Esophagus mucosa (tissue), 1 donor: Measurements from ENCODE around the gene UGT1A1. TPM values are rescaled to one million over a fixed set of nuclear protein-coding genes. Genes with fewer than 3 reads are reported as not detected.
A peak's percentile ranks its signal among the peaks of the same experiment; 100 is the strongest.

Source experiments
- ATAC-seq: fragments of 200-7000 bp; cut with Tn5 transposase; one replicate; pipeline ENCODE4 v1.9.1; 2020
- total RNA-seq: library from RNA; stranded (reverse); gene quantifications from one replicate; pipeline ENCODE4 v1.2.4, GENCODE V29; 2023
- donor health status: DM: yes; HTN: yes; CAD: no.

The UGT1A1 gene
- total RNA-seq, 1 donor from 2014 or later = 0.56 TPM

DNA sequence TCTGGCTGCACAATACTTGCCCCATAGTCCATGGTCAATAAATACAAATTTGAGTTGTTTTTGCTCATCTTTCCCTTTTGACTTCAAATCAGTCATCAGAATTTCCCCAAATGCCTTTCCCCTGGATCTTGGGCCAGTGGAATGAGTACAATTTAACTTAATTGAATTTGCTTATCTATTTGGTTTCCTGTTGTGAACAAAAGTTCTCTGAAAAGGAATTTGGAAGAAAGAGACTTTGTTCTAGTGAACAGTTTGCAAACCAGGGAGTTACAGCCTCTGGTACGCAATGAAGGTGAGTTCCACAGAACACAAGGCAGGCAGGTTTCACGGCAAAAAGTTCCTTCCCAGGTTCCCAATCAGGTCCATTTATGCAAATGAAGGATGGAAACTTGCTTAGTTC is 1.2 kb upstream of the UGT1A1 start:
- ATAC-seq = no peak

DNA sequence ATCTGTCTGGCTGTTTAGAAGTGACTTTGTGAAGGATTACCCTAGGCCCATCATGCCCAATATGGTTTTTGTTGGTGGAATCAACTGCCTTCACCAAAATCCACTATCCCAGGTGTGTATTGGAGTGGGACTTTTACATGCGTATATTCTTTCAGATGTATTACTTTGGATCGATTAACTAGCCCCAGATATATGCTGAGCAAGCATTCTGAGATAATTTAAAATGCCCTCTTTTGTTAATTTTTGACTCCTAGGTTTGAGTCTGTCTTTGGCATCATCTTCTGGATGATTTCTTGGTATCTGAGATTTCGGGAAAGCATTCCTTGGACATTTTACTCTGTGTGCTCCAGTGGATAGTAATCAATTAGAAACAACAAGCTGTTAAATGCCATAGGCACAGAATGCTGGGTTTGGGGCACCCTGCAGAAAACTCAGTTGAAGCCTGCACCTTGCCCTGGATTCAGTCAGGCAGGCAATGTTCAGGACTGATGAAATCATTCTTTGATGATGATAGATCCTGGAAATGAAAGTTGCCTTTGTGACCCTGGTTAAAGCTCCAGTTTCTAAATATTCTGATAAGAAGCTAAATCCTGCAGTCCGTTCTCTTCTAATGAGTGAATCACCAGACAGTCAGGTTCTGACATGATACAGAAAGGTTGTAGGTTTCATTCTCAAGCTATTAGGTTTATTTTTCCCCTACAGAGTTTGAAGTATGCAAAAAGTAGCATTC is 1.1 kb downstream of the UGT1A1 start:
- ATAC-seq = peak; percentile 60

DNA sequence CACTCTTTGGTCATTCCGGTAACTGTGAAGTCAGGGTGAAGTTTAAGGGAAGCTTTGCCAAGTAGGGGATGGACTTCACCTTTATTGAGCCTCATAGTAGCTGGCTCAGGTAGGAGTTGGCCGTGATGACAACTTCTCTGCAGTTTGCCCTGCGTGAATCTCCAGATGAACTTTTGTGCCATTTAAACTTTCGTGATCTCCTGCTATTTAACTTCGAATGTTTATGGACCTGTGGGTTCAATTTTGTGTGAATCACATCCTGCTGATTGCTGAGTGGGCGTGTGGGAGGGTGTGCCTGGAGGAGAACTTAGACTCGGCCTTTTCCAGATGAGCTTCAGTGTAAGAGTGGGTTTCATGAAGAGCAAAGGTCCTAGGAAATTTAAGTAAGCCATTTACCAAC is 4.2 kb downstream of the UGT1A1 start:
- no peak for ATAC-seq

DNA sequence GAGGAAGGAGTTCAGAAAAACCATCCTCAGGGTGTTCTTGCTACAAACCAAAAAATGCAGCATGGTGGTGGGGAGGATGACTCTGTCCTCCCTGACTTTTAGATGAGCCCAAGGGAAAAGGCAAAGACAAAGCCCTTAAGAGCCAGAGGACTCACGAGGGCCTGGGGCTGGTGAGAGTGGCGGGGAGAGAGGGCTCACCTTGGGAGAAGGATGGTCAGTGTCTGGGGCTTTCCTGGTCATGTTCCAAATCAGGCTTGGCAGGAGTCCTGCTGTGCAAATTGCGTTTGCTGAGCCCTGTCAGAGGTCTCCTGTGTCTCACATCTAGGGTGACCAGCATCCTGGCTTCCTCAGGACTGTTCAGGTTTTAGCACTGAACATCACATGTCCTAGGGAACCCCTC is 4.7 kb downstream of the UGT1A1 start:
- ATAC-seq = no peak

DNA sequence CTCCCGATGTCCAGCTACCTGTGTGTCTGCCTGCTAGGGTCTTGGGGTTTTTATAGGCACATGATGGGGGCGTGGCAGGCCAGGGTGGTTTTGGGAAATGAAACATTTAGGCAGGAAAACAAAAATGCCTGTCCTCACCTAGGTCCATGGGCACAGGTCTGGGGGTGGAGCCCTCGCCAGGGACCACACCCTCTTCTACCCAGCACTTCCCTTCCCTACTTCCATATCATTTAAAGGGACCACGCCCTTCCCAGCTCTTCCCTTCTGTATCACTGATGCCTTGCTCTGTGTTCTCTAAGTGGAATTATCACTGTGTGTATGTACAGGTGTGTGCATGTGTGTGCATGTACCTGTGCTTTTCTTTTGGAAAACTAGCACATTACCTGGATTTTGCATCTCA is 6.3 kb downstream of the UGT1A1 start:
- ATAC-seq = no peak

DNA sequence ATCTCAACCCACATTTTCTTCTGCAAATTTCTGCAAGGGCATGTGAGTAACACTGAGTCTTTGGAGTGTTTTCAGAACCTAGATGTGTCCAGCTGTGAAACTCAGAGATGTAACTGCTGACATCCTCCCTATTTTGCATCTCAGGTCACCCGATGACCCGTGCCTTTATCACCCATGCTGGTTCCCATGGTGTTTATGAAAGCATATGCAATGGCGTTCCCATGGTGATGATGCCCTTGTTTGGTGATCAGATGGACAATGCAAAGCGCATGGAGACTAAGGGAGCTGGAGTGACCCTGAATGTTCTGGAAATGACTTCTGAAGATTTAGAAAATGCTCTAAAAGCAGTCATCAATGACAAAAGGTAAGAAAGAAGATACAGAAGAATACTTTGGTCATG is 8.0 kb downstream of the UGT1A1 start:
- no peak for ATAC-seq

DNA sequence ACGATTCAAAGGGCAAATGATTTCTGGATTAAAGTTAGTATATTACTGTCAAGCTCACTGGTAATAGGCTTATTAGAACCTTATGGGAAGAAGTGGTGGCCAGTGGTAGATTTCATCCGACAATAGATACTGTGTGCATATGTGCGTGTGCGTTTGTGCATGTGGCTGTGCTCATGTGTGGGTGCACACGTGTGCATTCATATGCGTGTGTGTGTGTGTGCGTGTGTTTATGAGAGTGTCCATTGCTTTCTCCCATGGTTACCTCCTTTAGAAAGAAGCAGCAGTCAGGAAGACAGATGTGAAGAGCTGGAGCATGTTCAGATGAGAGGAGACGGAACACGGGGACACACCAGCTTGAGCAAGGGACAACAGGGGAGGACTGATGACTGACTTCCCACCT is 9.2 kb downstream of the UGT1A1 start:
- no peak for ATAC-seq

DNA sequence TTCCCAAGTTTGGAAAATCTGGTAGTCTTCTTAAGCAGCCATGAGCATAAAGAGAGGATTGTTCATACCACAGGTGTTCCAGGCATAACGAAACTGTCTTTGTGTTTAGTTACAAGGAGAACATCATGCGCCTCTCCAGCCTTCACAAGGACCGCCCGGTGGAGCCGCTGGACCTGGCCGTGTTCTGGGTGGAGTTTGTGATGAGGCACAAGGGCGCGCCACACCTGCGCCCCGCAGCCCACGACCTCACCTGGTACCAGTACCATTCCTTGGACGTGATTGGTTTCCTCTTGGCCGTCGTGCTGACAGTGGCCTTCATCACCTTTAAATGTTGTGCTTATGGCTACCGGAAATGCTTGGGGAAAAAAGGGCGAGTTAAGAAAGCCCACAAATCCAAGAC is 12.1 kb downstream of the UGT1A1 start:
- no peak for ATAC-seq

DNA sequence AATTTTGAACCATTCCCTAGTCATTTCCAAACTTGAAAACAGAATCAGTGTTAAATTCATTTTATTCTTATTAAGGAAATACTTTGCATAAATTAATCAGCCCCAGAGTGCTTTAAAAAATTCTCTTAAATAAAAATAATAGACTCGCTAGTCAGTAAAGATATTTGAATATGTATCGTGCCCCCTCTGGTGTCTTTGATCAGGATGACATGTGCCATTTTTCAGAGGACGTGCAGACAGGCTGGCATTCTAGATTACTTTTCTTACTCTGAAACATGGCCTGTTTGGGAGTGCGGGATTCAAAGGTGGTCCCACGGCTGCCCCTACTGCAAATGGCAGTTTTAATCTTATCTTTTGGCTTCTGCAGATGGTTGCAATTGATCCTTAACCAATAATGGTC is 12.5 kb downstream of the UGT1A1 start:
- ATAC-seq = no peak

DNA sequence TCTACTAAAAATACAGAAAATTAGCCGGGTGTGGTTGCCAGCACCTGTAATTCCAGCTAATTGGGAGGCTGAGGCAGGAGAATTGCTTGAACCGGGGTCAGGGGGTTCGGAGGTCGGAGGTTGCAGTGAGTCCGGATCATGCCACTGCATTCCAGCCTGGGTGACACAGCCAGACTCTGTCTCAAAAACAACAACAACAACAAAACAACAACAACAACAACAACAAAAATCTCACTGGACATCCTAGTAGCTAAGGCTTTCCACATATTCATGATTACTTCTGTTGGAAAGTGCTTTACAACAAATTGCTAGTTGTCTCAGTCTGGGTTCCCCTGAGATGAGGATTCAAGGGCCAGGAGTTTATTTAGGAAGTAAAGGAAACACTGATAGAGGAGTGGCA is 13.8 kb downstream of the UGT1A1 start:
- ATAC-seq = no peak

DNA sequence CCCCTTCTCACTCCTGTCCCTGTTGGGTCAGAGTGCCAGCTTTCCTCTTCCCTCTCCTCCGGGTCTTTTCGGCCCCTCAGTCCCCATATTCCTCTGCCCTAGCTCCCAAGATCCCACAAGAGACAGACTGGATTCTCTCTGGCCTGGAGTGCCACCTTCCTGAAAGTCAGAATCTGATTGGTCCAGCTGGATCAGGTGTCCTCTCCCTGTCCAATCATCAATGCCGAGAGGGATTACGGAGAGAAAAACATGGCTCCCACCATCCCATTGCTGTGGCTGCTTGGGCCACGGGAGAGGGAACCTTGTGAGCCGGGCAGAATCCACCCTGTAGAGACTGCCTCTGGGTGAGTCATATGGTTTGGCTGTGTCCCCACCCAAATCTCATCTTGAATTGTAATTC is 15.3 kb downstream of the UGT1A1 start:
- ATAC-seq = no peak

DNA sequence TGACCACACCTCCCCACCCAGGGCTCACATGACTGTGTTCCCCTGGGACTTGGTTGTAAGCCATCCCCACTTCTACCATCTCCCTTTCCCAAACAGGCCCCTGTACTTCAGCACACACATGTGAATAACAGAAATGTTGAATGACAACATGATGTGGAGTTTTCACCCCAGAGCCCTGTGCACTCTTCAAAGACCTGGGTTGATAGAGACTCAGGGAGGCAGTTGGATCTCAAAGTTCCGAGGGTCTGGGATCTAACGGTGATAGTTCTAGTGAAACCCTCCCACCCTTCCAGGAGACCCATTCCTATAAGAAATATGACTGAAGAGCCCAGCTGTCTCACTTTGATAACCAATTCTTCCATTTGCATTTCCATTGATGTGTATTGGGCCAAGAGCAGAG is 18.0 kb downstream of the UGT1A1 start, which contains the start of gene MROH2A:
Gene MROH2A, plus strand, starts transcription at position 301 of the 400 bp plus-strand sequence. CDS start 1,029 bp downstream, outside the sequence.
- ATAC-seq = no peak

DNA sequence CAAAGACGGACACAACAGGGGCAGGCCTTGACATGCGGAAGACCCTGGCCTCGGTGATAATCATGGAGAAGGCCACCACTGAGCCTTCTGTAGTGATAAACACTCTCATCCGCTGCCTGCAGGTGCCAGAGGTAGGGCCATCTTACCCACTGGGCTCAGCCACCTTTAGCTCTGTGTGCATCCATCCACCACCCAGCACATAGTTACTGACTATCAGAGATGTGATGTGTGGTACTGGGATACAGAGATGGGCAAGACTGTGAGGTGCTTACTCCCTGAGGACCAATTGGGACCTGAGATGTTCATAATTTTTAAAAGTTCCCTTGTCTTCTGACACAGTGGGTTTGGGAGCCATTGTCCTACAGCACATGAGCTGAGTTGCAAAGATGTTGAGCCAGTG is 19.7 kb downstream of the UGT1A1 start:
- ATAC-seq = no peak

DNA sequence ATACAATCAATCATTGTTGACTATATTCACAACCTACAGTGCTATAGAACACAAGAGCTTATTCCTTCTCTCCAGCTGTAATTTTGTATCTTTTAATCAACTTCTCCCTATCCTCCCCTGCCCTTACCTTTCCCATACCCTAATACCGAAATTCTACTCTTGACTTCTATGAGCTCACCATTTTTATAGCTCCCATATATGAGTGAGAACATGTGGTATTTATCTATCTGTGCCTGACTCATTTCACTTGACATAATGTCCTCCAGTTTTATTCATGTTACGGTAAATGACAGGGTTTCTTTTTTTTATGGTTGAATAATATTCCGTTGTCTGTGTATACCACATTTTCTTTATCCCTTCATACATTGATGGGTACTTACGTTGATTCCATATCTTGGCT is 20.7 kb downstream of the UGT1A1 start:
- ATAC-seq = no peak

DNA sequence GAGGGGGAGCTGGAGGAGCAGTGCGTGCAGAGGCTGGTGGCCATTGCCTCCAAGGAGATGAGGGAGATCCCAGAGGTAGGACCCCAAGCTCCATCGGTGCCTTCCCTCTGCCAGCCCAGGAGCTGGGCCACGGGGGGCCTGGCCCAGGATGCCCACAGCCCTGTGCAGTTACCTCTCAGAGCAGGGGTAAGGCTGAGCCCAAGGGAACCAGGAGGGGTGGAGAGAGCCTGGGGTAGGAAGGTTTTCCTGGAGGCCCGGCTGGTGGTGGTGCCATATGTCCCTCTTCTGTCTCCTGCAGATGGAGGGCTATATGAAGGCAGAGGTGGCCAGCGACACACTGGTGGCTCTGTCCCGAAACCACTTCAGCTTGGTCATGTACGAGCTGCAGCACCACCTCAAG is 29.5 kb downstream of the UGT1A1 start:
- ATAC-seq = no peak

DNA sequence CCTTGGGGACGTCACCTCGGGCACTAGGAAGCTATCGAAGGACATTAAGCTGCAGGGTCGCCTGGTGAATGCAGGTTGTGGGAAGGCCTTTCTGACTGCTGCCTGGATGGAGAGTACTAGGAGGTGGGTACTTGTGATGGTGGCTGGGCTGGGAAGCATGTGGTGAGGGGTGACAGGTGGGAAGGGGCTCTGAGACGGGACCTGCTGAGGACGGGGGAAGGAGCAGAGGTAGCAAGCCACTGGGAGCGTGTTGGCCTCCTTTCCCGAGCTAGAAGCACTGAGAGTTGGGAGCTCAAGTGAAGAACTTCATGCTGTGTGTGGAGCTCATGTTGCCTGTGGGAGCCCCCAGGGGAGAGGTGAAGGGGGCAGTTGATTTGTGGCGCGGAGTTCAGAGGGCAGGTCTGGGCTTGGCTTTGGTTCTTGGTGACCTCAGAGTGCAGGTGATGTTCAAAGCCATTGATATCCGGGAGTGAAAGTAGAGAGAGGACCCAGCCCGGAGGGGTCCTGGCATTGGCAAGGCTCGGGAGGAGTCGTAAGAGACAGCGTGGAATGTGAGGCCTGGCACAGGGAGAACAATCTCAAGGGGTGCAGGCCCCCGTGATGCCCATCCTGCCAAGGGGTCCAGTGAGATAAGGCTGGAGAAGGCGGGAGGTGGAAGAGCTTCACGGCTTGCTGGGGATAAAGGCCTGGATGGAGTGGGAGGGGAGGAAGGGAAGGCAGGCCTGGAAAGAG is 31.2 kb downstream of the UGT1A1 start:
- no peak for ATAC-seq

DNA sequence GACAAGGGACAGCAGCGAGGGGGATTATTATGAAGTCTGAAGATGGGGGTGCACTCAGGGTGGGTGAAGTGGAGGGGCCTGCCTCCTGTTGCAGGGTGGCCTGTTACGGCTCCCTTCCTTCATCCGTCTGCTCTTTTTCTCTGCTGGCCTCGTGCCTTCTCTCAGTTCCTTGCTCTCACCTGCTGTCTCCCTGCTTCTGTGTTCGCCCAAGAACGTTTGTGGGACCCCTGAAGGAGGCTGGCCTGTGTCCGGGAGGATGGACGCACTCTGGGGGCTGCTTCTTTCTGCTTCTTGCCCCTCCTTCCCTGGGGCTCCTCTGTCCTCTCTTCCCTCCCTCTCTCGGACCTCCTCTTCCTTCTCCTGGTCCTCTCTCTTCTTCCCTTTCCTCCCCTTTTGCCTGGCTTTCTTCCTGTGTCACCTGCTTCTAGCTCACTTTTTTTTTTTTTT is 31.8 kb downstream of the UGT1A1 start:
- ATAC-seq = no peak

DNA sequence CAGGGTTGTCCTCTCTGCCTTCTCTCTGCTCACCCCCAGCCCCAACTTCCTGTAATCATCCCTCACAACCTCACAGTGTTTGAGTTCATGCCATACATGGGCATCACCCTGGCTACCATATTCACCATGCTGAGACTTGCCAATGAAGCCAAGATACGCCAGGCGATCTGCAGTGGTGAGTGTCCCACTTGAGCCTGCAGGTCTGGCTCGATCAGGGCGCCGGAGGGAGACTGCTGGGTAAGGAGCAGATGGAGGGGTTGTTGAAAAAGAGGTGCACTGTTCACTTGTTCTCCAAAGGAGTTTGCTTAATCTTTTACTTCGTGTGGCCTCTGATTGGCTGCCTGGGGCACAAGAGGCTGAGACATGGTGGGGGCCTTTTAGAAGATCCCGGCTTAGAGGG is 32.6 kb downstream of the UGT1A1 start:
- no peak for ATAC-seq

DNA sequence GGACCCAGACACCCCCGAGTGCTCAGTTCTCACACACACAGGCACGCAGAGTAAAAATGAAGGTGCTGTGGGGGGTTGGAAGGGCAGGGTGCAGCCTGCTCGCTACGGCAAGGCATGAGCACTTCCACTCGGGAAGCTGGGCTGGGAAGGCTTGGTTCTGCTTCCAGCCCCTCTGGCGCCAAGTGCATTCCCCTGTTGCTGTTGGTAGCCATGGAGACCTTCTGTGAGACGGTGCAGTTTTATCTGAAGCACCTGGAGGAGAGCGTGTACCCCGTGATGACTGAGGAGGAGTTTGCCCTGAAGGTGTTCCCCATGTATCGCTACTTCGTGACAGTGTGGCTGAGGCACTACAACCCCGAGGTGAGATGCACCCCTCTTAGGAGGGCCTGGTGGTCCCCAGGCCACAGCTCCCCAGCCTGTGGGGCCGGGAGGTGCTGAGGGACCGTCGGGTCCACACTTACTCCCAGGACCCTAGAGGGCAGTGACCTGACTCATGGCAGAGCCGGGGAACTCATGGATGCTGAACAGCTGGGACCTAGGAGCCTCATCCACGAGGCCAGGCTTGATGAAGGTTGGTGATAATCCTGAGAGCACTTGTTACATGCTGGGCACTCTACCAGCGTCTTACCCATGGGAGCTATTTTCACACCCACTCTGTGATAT is 33.5 kb downstream of the UGT1A1 start:
- no peak for ATAC-seq

DNA sequence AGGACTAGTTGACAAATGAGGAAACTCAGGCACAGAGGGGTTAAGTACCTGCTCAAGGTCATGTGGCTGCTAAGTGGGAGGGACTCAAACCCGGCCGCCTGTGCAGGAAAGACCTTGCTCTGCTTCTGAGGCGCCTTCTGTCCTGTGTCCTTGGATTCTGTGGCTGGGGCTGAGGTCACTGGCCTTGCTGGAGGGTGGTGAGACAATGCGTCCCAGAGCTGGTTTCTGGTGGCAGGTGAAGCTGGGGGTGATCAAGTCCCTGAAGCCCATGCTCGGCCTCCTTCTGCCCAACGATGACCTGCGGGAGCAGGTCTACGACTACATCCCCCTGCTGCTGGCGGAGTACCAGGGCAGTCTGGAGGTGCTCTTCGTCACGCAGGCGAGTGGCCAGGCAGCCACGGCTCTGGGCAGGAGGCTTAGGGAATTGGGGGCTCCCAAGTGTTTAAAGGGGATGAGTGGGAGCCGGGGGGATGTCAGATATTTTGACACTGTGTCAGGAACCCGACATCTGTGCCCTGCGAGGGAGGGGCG is 34.1 kb downstream of the UGT1A1 start:
- no peak for ATAC-seq

DNA sequence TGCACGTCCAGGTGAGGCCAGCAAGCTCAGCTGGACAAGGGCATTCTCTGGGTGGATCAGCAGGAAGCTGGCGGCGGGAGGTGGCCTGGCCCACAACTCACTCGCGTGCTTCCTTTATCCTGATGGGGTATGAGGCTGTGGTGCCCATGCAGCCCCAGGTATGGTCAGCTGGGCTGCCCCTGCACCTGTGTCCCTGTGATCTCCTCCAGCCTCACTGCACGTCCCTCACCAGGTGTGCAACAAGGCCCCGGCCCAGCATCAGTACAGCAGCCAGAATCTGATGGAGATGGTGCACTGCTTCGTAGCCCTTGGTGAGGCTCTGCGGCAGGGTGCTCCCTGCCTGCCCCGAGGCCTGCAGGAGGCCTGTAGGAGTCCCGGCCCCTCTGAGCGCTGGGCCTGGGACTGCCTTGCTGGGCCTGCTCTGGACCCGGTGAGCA is 35.7 kb downstream of the UGT1A1 start:
- ATAC-seq = no peak

DNA sequence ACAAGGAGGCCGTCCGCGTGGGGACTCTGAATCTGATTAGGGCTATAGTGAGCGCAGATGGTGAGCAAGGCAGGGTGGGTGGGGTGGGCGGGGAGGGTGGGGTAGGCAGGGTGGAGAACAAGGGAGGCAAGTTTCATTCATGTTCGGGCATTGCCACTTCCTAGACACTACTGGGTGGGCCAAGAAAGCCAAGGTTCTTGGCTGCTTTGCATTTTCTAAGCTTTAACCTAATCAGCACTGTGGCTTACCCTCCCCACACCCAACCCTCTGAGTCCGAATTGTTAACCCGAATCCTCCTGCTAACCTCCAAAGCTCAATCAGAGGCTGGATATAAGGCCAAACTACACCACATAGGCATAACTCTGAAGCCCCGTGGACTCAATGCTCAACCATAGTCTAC is 36.2 kb downstream of the UGT1A1 start:
- ATAC-seq = no peak

DNA sequence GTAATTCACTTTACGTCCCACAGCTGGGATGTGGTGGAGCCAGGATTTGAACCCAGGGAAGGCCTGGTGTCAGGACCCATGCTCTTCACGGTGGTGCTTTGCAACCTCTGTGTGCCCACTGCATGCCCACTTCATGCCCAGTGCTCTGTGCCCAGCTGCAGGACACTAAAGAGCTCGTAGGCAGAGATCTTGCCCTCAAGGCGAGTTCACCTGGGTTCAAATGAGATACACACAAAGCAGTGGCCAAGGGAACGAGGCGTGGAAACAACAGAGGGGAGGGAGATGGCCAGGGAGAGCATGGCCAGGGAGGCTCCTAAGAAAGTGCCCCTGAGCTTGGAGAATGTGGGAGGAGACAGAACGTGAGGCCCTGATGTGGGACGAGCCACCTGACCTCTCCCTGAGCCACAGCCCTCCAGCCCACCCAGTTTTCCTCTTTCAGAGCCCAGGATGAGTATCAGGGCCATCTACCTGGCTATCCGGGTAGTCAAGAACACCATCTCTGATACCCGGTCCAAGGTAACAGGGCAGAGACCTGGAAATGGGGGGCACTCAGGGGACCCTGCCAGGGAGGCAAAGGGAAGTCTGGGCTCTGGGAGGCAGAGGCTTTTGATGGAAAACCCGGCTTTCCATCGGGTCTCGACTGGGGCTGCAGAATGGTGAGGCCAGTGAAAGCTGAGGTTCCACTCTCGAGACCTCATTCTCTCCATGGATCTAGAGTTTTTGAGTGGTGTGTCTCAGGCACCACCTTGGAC is 38.4 kb downstream of the UGT1A1 start:
- no peak for ATAC-seq
